SK-N-DZ (cell line): Measurements from ENCODE around the gene COA1.
"Not testable (repeated sequence)": the region's sequence is repeated elsewhere in the genome, so short reads cannot be mapped to it uniquely, and the experiment has no call there.

Experiments used
- DNase-seq: peaks from one replicate; pipeline ENCODE4 v3.0.0-alpha.2; 2015; ENCODE audit warnings: low spot score

The COA1 gene

GRCh38 chr7:43727003-43727402 lies 2.3 kb downstream of the COA1 start:
- DNase-seq, result no peak

- DNase-seq, result no peak
Observed at GRCh38 chr7:43726466-43726865, 2.9 kb downstream of the COA1 start.

- DNase-seq, result no peak
Observed at GRCh38 chr7:43725251-43725650, 4.1 kb downstream of the COA1 start.

GRCh38 chr7:43723007-43723341 lies 6.3 kb downstream of the COA1 start:
- DNase-seq, result no peak

GRCh38 chr7:43721193-43721806 lies 8.0 kb downstream of the COA1 start:
- DNase-seq, result peak; percentile 34

GRCh38 chr7:43716598-43716997 lies 12.7 kb downstream of the COA1 start:
- DNase-seq, result no peak

GRCh38 chr7:43715966-43716365 lies 13.4 kb downstream of the COA1 start:
- DNase-seq, result not testable (repeated sequence)

- DNase-seq, result no peak
Observed at GRCh38 chr7:43711503-43711902, 17.8 kb downstream of the COA1 start.

GRCh38 chr7:43708055-43708454 lies 21.3 kb downstream of the COA1 start:
- DNase-seq, result not testable (repeated sequence)

GRCh38 chr7:43703573-43703972 lies 25.8 kb downstream of the COA1 start:
- DNase-seq, result no peak

GRCh38 chr7:43702974-43703373 lies 26.3 kb downstream of the COA1 start:
- no peak for DNase-seq

GRCh38 chr7:43701929-43702328 lies 27.4 kb downstream of the COA1 start:
- no peak for DNase-seq

- no peak for DNase-seq
Observed at GRCh38 chr7:43701500-43701854, 27.8 kb downstream of the COA1 start.

- no peak for DNase-seq
Observed at GRCh38 chr7:43700646-43701499, 28.4 kb downstream of the COA1 start.

- DNase-seq, result peak; percentile 49
Observed at GRCh38 chr7:43700059-43700501, 29.2 kb downstream of the COA1 start.

- no peak for DNase-seq
Observed at GRCh38 chr7:43698460-43699255, 30.7 kb downstream of the COA1 start.

GRCh38 chr7:43697690-43698089 lies 31.6 kb downstream of the COA1 start:
- no peak for DNase-seq

GRCh38 chr7:43695365-43695764 lies 34.0 kb downstream of the COA1 start:
- DNase-seq, result no peak

- no peak for DNase-seq
Observed at GRCh38 chr7:43694399-43694748, 34.9 kb downstream of the COA1 start.

- DNase-seq, result no peak
Observed at GRCh38 chr7:43693687-43694398, 35.5 kb downstream of the COA1 start.

GRCh38 chr7:43692582-43693373 lies 36.5 kb downstream of the COA1 start:
- DNase-seq, result no peak
